ENCODE results near the gene ASS1. TPM values are rescaled to one million over a fixed set of nuclear protein-coding genes. Genes with fewer than 3 reads are reported as not detected.

ASS1 gene
- polyA plus RNA-seq, 2 of the 4 experiments (the other 2 are of a cell fraction): 11.3 to 32.5 TPM

DNA sequence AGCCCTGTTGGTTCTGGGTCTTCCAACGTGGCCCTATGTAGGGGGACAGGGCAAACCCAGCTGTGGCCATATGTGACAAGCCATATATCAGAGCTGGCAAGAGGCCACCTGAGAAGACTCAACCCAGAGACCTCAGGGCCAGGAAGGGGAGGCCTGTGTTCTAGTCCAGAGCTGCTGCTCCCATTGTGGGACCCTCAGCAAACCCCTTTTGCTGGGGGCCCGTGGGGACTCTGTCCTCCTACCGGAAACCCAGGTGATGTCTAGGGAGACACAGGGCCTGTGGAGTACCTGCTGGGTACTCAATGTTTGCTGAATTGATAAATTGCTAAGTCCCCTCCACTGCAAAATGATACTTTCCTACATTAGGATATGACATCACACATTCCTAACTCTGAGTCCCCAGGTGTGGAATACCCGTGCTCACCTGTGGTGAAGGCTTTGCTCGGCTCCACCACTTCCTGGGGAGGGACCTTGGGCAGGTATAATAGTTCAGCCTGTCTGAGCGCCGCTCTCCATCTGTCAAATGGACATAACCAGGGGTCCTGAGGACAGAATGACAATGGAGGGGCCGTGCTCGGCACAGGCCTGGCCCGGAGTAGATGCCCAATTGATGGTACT, 38.4 kb upstream of the ASS1 start (continued):
- TF ChIP-seq NPAS2 (CRISPR knock-in tag; IDR thresholded peaks at IDR 0.05; ENCODE audit: borderline replicate concordance) (no peak), HEYL (CRISPR knock-in tag; IDR thresholded peaks at IDR 0.05) (no peak), FOSB (CRISPR knock-in tag; IDR thresholded peaks at IDR 0.05) (no peak), GATA3 (IDR thresholded peaks at IDR 0.05; ENCODE audit: borderline replicate concordance) (no peak), RARB (CRISPR knock-in tag; IDR thresholded peaks at IDR 0.05) (no peak), EHF (CRISPR knock-in tag; IDR thresholded peaks at IDR 0.05) (no peak), ZC3H11A (IDR thresholded peaks at IDR 0.05) (no peak), CEBPB (IDR thresholded peaks at IDR 0.05) (no peak), EP300 (IDR thresholded peaks at IDR 0.05) (no peak)

DNA sequence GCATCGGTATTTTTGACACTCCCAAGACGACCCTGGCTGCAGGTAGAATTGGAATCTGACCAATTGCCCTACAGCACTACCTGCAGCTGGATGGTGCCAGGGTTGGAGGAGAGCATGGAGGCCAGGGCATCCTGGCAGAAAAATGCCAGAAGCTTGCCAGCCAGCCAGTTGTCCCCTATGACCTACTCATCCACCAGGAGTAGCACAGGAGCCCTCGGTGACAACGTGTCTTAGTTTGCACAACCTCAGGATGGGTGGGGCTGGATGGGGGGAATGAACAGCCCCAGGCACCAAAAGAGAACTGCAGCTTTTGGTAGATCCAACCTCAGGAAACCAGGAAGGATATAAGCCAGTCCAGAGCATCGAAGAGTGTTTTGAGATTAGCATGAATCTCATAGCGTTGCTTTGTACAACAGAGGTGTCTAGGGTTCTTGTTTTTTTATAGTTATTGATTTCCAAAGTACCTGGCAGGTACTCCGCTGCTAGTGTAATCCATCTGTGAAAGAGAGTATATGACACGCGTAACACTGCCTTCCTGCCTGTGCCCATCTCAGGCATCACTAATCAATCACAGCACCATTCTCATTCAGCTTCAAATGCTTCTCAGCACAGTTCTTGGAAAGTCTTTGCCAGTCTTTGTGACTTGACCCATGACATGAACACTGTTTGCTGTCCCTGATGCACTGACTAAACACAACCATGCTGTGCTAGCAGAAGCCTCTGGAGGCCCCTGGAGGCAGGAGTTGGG, 36.7 kb upstream of the ASS1 start:
- ChIA-PET POLR2A (no interaction called here), CTCF (interaction anchor here (0.5 kb wide), 2 partner anchors 27 to 144 kb away, joined by 3 to 4 read pairs; no protein-coding TSS in a partner anchor)
- H3K4me3 ChIP-seq: no peak overlapping the region
- no peak overlapping the region for H3K4me2 ChIP-seq
- no peak for TF ChIP-seq RARB (CRISPR knock-in tag; IDR thresholded peaks at IDR 0.05)
- no peak for TF ChIP-seq EHF (CRISPR knock-in tag; IDR thresholded peaks at IDR 0.05)
- no peak for TF ChIP-seq FOSL2 (IDR thresholded peaks at IDR 0.05)
- TF ChIP-seq FOSL2 (CRISPR knock-in tag; IDR thresholded peaks at IDR 0.05): no peak
- TF ChIP-seq NR3C1 (IDR thresholded peaks at IDR 0.05): no peak
- TF ChIP-seq KDM1A (IDR thresholded peaks at IDR 0.05; ENCODE audit: low read depth): no peak
- H3K4me1 ChIP-seq: no peaks in the 10 kb centered on the region
- no peak for FAIRE-seq
- WGBS (ENCODE audit: missing lambda C conversion rate): 73% methylated on average over 7 of the region's 9 CpGs
- no peak overlapping the region for H3K27ac ChIP-seq
- no peak for ATAC-seq
- no peaks in the 10 kb centered on the region for H3K9me3 ChIP-seq
- no peak for DNase-seq (ENCODE audit: low read depth in 1 of 2, low spot score in 1 of 2)

DNA sequence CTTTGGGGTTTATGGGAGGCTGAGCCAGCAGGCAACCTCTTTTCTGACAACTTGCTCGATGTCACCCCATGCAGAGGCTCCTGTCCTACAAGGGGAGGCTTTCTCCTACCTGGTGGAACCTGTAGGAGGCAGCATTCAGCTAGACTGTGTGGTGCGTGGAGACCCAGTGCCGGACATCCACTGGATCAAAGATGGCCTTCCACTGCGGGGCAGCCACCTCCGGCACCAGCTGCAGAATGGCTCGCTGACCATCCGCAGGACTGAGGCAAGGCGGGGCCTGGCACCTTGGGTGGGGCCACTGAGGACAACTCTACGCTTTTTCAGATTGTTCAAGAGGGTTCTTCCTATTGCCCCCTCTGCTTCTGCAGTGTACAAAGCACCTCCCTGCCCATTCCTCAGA, 36.1 kb upstream of the ASS1 start:
- no peak for ATAC-seq
- TF ChIP-seq RNF2 (IDR thresholded peaks at IDR 0.05; ENCODE audit: borderline replicate concordance, low read depth) (no peak), POLR2A (IDR thresholded peaks at IDR 0.05; ENCODE audit: low read length) (no peak), ZSCAN20 (CRISPR knock-in tag; IDR thresholded peaks at IDR 0.05) (no peak), RARB (CRISPR knock-in tag; IDR thresholded peaks at IDR 0.05) (no peak), MAFK (IDR thresholded peaks at IDR 0.05; ENCODE audit: partially characterized antibody) (no peak), RCOR1 (IDR thresholded peaks at IDR 0.05; ENCODE audit: low read depth, low read length) (no peak), FOSB (CRISPR knock-in tag; IDR thresholded peaks at IDR 0.05) (no peak), CHD4 (IDR thresholded peaks at IDR 0.05; ENCODE audit: borderline replicate concordance) (no peak), MAZ (IDR thresholded peaks at IDR 0.05; ENCODE audit: borderline replicate concordance, low read depth, low read length) (no peak), CBX2 (IDR thresholded peaks at IDR 0.05; ENCODE audit: borderline replicate concordance, low read depth) (no peak), FOXS1 (CRISPR knock-in tag; IDR thresholded peaks at IDR 0.05) (no peak), CEBPB (IDR thresholded peaks at IDR 0.05) (no peak), ZC3H11A (IDR thresholded peaks at IDR 0.05) (no peak), HEYL (CRISPR knock-in tag; IDR thresholded peaks at IDR 0.05) (no peak), EHF (CRISPR knock-in tag; IDR thresholded peaks at IDR 0.05) (no peak)
- TF ChIP-seq, protein P1, sequence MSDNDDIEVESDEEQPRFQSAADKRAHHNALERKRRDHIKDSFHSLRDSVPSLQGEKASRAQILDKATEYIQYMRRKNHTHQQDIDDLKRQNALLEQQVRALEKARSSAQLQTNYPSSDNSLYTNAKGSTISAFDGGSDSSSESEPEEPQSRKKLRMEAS (IDR thresholded peaks at IDR 0.05): no peak
- TF ChIP-seq, protein P2, sequence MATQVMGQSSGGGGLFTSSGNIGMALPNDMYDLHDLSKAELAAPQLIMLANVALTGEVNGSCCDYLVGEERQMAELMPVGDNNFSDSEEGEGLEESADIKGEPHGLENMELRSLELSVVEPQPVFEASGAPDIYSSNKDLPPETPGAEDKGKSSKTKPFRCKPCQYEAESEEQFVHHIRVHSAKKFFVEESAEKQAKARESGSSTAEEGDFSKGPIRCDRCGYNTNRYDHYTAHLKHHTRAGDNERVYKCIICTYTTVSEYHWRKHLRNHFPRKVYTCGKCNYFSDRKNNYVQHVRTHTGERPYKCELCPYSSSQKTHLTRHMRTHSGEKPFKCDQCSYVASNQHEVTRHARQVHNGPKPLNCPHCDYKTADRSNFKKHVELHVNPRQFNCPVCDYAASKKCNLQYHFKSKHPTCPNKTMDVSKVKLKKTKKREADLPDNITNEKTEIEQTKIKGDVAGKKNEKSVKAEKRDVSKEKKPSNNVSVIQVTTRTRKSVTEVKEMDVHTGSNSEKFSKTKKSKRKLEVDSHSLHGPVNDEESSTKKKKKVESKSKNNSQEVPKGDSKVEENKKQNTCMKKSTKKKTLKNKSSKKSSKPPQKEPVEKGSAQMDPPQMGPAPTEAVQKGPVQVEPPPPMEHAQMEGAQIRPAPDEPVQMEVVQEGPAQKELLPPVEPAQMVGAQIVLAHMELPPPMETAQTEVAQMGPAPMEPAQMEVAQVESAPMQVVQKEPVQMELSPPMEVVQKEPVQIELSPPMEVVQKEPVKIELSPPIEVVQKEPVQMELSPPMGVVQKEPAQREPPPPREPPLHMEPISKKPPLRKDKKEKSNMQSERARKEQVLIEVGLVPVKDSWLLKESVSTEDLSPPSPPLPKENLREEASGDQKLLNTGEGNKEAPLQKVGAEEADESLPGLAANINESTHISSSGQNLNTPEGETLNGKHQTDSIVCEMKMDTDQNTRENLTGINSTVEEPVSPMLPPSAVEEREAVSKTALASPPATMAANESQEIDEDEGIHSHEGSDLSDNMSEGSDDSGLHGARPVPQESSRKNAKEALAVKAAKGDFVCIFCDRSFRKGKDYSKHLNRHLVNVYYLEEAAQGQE (IDR thresholded peaks at IDR 0.05): no peak
- TF ChIP-seq, protein P3, sequence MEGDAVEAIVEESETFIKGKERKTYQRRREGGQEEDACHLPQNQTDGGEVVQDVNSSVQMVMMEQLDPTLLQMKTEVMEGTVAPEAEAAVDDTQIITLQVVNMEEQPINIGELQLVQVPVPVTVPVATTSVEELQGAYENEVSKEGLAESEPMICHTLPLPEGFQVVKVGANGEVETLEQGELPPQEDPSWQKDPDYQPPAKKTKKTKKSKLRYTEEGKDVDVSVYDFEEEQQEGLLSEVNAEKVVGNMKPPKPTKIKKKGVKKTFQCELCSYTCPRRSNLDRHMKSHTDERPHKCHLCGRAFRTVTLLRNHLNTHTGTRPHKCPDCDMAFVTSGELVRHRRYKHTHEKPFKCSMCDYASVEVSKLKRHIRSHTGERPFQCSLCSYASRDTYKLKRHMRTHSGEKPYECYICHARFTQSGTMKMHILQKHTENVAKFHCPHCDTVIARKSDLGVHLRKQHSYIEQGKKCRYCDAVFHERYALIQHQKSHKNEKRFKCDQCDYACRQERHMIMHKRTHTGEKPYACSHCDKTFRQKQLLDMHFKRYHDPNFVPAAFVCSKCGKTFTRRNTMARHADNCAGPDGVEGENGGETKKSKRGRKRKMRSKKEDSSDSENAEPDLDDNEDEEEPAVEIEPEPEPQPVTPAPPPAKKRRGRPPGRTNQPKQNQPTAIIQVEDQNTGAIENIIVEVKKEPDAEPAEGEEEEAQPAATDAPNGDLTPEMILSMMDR (IDR thresholded peaks at IDR 0.05): no peak
- TF ChIP-seq, protein P4, sequence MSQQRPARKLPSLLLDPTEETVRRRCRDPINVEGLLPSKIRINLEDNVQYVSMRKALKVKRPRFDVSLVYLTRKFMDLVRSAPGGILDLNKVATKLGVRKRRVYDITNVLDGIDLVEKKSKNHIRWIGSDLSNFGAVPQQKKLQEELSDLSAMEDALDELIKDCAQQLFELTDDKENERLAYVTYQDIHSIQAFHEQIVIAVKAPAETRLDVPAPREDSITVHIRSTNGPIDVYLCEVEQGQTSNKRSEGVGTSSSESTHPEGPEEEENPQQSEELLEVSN (IDR thresholded peaks at IDR 0.05; ENCODE audit: borderline replicate concordance, low read depth): no peak
- TF ChIP-seq, protein P5, sequence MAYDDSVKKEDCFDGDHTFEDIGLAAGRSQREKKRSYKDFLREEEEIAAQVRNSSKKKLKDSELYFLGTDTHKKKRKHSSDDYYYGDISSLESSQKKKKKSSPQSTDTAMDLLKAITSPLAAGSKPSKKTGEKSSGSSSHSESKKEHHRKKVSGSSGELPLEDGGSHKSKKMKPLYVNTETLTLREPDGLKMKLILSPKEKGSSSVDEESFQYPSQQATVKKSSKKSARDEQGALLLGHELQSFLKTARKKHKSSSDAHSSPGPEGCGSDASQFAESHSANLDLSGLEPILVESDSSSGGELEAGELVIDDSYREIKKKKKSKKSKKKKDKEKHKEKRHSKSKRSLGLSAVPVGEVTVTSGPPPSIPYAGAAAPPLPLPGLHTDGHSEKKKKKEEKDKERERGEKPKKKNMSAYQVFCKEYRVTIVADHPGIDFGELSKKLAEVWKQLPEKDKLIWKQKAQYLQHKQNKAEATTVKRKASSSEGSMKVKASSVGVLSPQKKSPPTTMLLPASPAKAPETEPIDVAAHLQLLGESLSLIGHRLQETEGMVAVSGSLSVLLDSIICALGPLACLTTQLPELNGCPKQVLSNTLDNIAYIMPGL (CRISPR knock-in tag; IDR thresholded peaks at IDR 0.05; ENCODE audit: borderline replicate concordance): no peak
- DNase-seq (ENCODE audit: low read depth in 1 of 2, low spot score in 1 of 2): no peak
- WGBS (ENCODE audit: missing lambda C conversion rate): 93% methylated on average over 8 of the region's 9 CpGs
- H3K4me2 ChIP-seq: no peak overlapping the region
- no peaks in the 10 kb centered on the region for H3K4me1 ChIP-seq
- no peak overlapping the region for H3K4me3 ChIP-seq
- no peak overlapping the region for H3K27ac ChIP-seq
- ChIA-PET CTCF (no interaction called here), POLR2A (no interaction called here)
- no peak for FAIRE-seq
- H3K9me3 ChIP-seq: no peaks in the 10 kb centered on the region

Data from A549 (cell line).